Testis (tissue), 3 donors: Measurements from ENCODE around the gene GCSH. TPM values are rescaled to one million over a fixed set of nuclear protein-coding genes. Genes with fewer than 3 reads are reported as not detected.

Experiments used
- DNase-seq: peaks from one replicate; pipeline ENCODE4 v3.0.0-alpha.2; 2019
- H3K27ac ChIP-seq, 2 donors: fragments of 200-600 bp; sonication (generic); one replicate each; pipeline ENCODE4 v1.5.1; 2019
- H3K27me3 ChIP-seq: fragments of 200-600 bp; sonication (generic); one replicate; pipeline ENCODE4 v1.5.1; 2019
- H3K36me3 ChIP-seq: fragments of 200-600 bp; sonication (generic); one replicate; pipeline ENCODE4 v1.5.1; 2017; ENCODE audit warnings: low read depth; ENCODE audit errors: missing control alignments
- H3K4me1 ChIP-seq: fragments of 200-600 bp; sonication (generic); one replicate; pipeline ENCODE4 v1.5.1; 2019
- H3K4me3 ChIP-seq, 2 donors: fragments of 200-600 bp; sonication (generic); one replicate each; pipeline ENCODE4 v1.5.1; 2017 to 2019
- H3K9me3 ChIP-seq: fragments of 200-600 bp; sonication (generic); one replicate; pipeline ENCODE4 v1.5.1; 2017
- POLR2A ChIP-seq: fragments of 450-650 bp; IDR thresholded peaks from one replicate; pipeline ENCODE4 v1.6.1; 2017; ENCODE audit warnings: antibody characterized with exemption, mild to moderate bottlenecking, moderate library complexity
- WGBS, 2 donors: methylation state at CpG; one replicate each; pipeline ENCODE4 v1.1.5; 2018; 5-methylcytosine and 5-hydroxymethylcytosine counted together
- intact Hi-C: fragments of 100-400 bp; cut with DNase I; formaldehyde crosslinking; loops from one replicate; pipeline ENCODE4 v1.15.1; 2023; ENCODE audit warnings: low total_unique reads
- polyA plus RNA-seq: library from polyadenylated mRNA; stranded (reverse); fragments of 350-450 nt; fragmentation: Illumina TruSeq; extraction: RNeasy Lipid Tissue Mini Kit (QIAGEN cat#74804); gene quantifications from one replicate; pipeline ENCODE4 v1.2.3, GENCODE V29; 2014; ENCODE audit warnings: low read depth, low replicate concordance; ENCODE audit not compliant: insufficient read depth
- total RNA-seq, 2 donors: library from RNA; depleted of rRNA; stranded (reverse); fragments of >200 nt; gene quantifications; one replicate each; pipeline ENCODE4 v1.2.3, GENCODE V29; 2016
- TF ChIP-seq, protein P1 (sequence below), 3 experiments: fragments of 450-650 bp in 2 of 3; fragments of 200-600 bp in 1 of 3; sonication (generic) in 1 of 3; IDR thresholded peaks; one replicate each; pipeline ENCODE4 v1.5.1; 2016 to 2019; ENCODE audit warnings: antibody characterized with exemption in 3 of 3, mild to moderate bottlenecking in 2 of 3, moderate library complexity in 1 of 3

The GCSH gene
- total and polyA plus RNA-seq, 3 donors from 2014 or later = 10.3 to 19.4 (median 18.4) TPM

DNA sequence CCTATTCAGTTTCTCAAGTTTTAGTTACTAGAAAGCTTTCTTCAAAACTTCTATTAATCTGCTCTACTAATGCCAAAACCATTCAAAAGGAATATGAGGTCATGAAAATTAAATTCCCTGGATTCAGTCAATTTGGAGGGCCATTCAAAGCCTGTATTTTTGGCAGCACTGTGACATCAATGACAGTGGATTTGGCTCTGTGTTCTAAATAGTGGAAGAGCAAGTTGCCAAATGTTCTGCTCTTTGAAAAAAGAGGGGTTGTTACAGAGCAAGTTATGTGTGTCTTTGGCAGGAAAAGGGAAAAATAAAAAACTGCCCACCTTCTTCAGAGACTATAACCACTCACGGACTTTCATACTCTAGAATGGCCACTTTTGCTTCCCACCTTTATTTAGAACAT is 16.0 kb downstream of the GCSH start:
- Histone ChIP-seq H3K9me3 (no peaks in the 10 kb centered on the region), H3K27ac (no peak overlapping the region), H3K27me3 (no peaks in the 10 kb centered on the region), H3K4me1 (peaks cover 4% of the 10 kb centered on the region), H3K36me3 (no peaks in the 10 kb centered on the region), H3K4me3 (no peak overlapping the region)
- 83 to 88% methylated on average over 1 of the region's 1 CpG for WGBS, 2 donors
- TF ChIP-seq, protein P1, sequence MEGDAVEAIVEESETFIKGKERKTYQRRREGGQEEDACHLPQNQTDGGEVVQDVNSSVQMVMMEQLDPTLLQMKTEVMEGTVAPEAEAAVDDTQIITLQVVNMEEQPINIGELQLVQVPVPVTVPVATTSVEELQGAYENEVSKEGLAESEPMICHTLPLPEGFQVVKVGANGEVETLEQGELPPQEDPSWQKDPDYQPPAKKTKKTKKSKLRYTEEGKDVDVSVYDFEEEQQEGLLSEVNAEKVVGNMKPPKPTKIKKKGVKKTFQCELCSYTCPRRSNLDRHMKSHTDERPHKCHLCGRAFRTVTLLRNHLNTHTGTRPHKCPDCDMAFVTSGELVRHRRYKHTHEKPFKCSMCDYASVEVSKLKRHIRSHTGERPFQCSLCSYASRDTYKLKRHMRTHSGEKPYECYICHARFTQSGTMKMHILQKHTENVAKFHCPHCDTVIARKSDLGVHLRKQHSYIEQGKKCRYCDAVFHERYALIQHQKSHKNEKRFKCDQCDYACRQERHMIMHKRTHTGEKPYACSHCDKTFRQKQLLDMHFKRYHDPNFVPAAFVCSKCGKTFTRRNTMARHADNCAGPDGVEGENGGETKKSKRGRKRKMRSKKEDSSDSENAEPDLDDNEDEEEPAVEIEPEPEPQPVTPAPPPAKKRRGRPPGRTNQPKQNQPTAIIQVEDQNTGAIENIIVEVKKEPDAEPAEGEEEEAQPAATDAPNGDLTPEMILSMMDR (IDR thresholded peaks at IDR 0.05) = no peak
- TF ChIP-seq POLR2A = no peak
- no peak for DNase-seq
- intact Hi-C loops = no loop called here

DNA sequence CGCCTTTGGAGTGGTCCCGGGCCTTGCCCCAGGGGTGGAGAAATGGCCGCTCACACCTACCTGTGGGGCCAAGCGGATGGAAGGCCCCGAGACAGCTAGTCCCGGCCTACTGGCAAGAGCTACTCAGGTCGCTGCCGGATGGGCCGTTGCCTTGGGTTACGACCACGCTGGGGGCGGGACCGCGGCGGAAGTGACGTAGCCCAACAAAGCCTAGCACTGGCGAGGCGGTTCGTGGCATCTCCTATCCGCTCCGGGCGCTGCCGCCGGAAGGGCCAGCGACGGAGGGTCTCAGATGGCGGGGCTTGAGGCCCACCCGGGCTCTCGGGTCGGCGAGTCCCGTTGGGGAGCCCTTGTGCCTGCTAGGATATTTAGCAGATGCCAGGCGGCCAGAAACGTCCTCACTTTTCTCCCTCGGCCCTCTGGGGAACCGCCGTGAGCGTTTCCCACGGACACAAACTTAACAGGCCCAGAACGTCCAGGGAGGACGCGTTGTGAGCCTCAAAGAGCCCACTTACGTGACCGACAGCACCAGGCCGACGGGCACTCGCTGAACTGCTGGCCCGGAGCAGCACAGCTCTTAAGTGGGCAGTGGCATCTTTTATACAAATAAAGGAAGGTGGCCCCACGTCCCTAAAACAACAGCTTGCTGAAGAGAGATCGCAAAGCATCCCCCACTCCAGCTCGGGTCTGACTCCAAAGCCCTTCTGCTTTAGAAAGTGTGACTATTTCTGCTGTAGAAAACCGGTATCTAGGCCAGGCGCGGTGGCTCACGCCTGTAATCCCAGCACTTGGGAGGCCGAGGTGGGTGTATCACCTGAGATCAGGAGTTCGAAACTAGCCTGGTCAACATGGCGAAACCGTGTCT is 18.9 kb downstream of the GCSH start, which contains the start of gene C16orf46:
C16orf46 (minus strand) TSS at position 163 of the 865 bp plus-strand sequence. CDS start 13,283 bp downstream, outside the sequence.
- intact Hi-C loops = no loop called here
- WGBS, 2 donors = 9 to 11% methylated on average over 30 to 53 of the region's 59 CpGs
- H3K27me3 ChIP-seq = no peaks in the 10 kb centered on the region
- peak; percentile 99 for DNase-seq
- H3K4me3 ChIP-seq = peak within 1 kb of the TSS; percentile 78 to 85
- TF ChIP-seq POLR2A = peak; percentile 57
- TF ChIP-seq, protein P1 (IDR thresholded peaks at IDR 0.05) = no peak
- peak within 1 kb of the TSS; percentile 87 to 97 for H3K27ac ChIP-seq
- H3K4me1 ChIP-seq = peaks cover 4% of the 10 kb centered on the region
- H3K36me3 ChIP-seq = no peaks in the 10 kb centered on the region
- no peaks in the 10 kb centered on the region for H3K9me3 ChIP-seq

GRCh38 chr16:81076566-81077075 is 19.6 kb downstream of the GCSH start:
- H3K4me1 ChIP-seq = peaks cover 4% of the 10 kb centered on the region
- 1 to 2% methylated on average over 25 to 27 of the region's 27 CpGs for WGBS, 2 donors
- intact Hi-C loops = no loop called here
- H3K4me3 ChIP-seq = peak overlapping the region; percentile 78 to 85
- H3K27me3 ChIP-seq = no peaks in the 10 kb centered on the region
- no peaks in the 10 kb centered on the region for H3K9me3 ChIP-seq
- H3K36me3 ChIP-seq = no peaks in the 10 kb centered on the region
- H3K27ac ChIP-seq = peak overlapping the region; percentile 87 to 97
- TF ChIP-seq POLR2A = no peak
- TF ChIP-seq, protein P1 (IDR thresholded peaks at IDR 0.05) = no peak
- peak; percentile 94 for DNase-seq

- 73% methylated on average over 5 of the region's 5 CpGs for WGBS, 2 donors
- H3K27me3 ChIP-seq = no peaks in the 10 kb centered on the region
- TF ChIP-seq, protein P1 (IDR thresholded peaks at IDR 0.05) = no peak
- no peak for TF ChIP-seq POLR2A
- no peaks in the 10 kb centered on the region for H3K9me3 ChIP-seq
- peaks cover 4% of the 10 kb centered on the region for H3K4me1 ChIP-seq
- intact Hi-C loops = no loop called here
- DNase-seq = no peak
- no peaks in the 10 kb centered on the region for H3K36me3 ChIP-seq
- no peak overlapping the region for H3K27ac ChIP-seq
- H3K4me3 ChIP-seq = no peak overlapping the region
Observed at GRCh38 chr16:81073560-81074330, 22.4 kb downstream of the GCSH start.
